BJ (cell line): ENCODE results near the gene TCP11. TPM values are rescaled to one million over a fixed set of nuclear protein-coding genes. Genes with fewer than 3 reads are reported as not detected.

ENCODE experiments used
- CTCF ChIA-PET: fragments of 350-600 bp; formaldehyde crosslinking; extraction: SDS; loops from one replicate; lab custom pipeline; 2021; ENCODE audit warnings: antibody characterized with exemption, inconsistent platforms; lab: Yijun Ruan, JAX
- POLR2A ChIA-PET: fragments of 300-600 bp; sonication (Branson Sonifier 250); formaldehyde crosslinking; extraction: SDS; loops from one replicate; lab custom pipeline; 2021; ENCODE audit warnings: antibody characterized with exemption; lab: Charles Lee
- DNase-seq: peaks from one replicate; pipeline ENCODE4 v3.0.0-alpha.2; 2011; ENCODE audit warnings: low read depth
- H3K27me3 ChIP-seq: 2 replicates; pipeline ENCODE4 v1.6.0; 2011; ENCODE audit warnings: low read length; ENCODE audit not compliant: control insufficient read depth, insufficient read depth
- H3K36me3 ChIP-seq: 2 replicates; pipeline ENCODE4 v1.5.1; 2011; ENCODE audit warnings: low read length; ENCODE audit not compliant: control insufficient read depth, insufficient read depth
- H3K4me3 ChIP-seq: 2 replicates; pipeline ENCODE4 v1.5.1; 2011; ENCODE audit warnings: low read depth, mild to moderate bottlenecking, control low read depth, low read length
- CTCF ChIP-seq: IDR thresholded peaks from 2 replicates; pipeline ENCODE4 v1.5.1; 2011; ENCODE audit warnings: low read depth, mild to moderate bottlenecking, control low read depth, inconsistent platforms, low read length, moderate library complexity; ENCODE audit not compliant: insufficient read depth
- polyA plus RNA-seq: library from polyadenylated mRNA; depleted of rRNA; stranded (reverse); fragments of >200 nt; gene quantifications from 2 replicates; pipeline ENCODE4 v1.2.3, GENCODE V29; 2011; rRNA removed
- small RNA-seq: library from RNA; depleted of rRNA; stranded (forward); fragments of <200 nt; gene quantifications from one replicate; pipeline ENCODE3, GENCODE V24; 2012; ENCODE audit warnings: low replicate concordance, low read depth; ENCODE audit not compliant: insufficient read length

Gene TCP11
- polyA plus RNA-seq, 1 experiment, result 0.23 TPM

GRCh38 chr6:35070111-35070510, 71.0 kb downstream of the TCP11 start:
- no peak for TF ChIP-seq CTCF
- DNase-seq, result no peak
- ChIA-PET POLR2A (no interaction called here), CTCF (interaction anchor here (1.1 to 1.7 kb wide), 2 partner anchors 11 to 19 kb away, joined by 3 to 4 read pairs; no protein-coding TSS in a partner anchor)
- peaks cover 5% of the 10 kb centered on the region; the same call in 1 of the 2 replicates for H3K36me3 ChIP-seq
- no peak overlapping the region for H3K4me3 ChIP-seq
- no peaks in the 10 kb centered on the region for H3K27me3 ChIP-seq

GRCh38 chr6:35069262-35069661, 71.9 kb downstream of the TCP11 start:
- Histone ChIP-seq H3K27me3 (no peaks in the 10 kb centered on the region), H3K36me3 (peaks cover 7% of the 10 kb centered on the region), H3K4me3 (no peak overlapping the region)
- no peak for TF ChIP-seq CTCF
- ChIA-PET CTCF (interaction anchor here (1.0 to 1.7 kb wide), 3 partner anchors 8 to 20 kb away, joined by 3 to 4 read pairs (median 4); no protein-coding TSS in a partner anchor), POLR2A (interaction anchor here (0.6 kb wide), 1 partner anchor 533 kb away, joined by 3 read pairs; no protein-coding TSS in a partner anchor)
- DNase-seq, result no peak

GRCh38 chr6:35068644-35069043, 72.5 kb downstream of the TCP11 start:
- Histone ChIP-seq H3K36me3 (peaks cover 8% of the 10 kb centered on the region), H3K4me3 (no peak overlapping the region), H3K27me3 (no peaks in the 10 kb centered on the region)
- POLR2A ChIA-PET, result no interaction called here
- DNase-seq, result no peak
- no peak for TF ChIP-seq CTCF
- CTCF ChIA-PET, result interaction anchor here (1.0 kb wide), 2 partner anchors 7 to 38 kb away, joined by 3 to 4 read pairs; no protein-coding TSS in a partner anchor

GRCh38 chr6:35068206-35068605, 72.9 kb downstream of the TCP11 start:
- no peak for DNase-seq
- TF ChIP-seq CTCF, result no peak
- ChIA-PET POLR2A (no interaction called here), CTCF (interaction anchor here (1.0 kb wide), 1 partner anchor 39 kb away, joined by 3 read pairs; no protein-coding TSS in a partner anchor)
- H3K4me3 ChIP-seq, result no peak overlapping the region
- H3K27me3 ChIP-seq, result no peaks in the 10 kb centered on the region
- peaks cover 7% of the 10 kb centered on the region for H3K36me3 ChIP-seq

Small RNA genes within 50 kb of the gene (small RNA-seq; reads per million reads assigned to genes)
- gene AL138721.1, result not detected

Other genes starting within 250 kb of the TCP11 start
- gene SCUBE3, start 72.6 kb upstream of the TCP11 start, polyA plus RNA-seq, result 12.3 and 13.1 TPM in 2 replicates
- 13.7 and 23.3 TPM in 2 replicates for gene ZNF76, start 118.4 kb upstream of the TCP11 start, polyA plus RNA-seq
- 3.7 and 4.1 TPM in 2 replicates for gene DEF6, start 156.5 kb upstream of the TCP11 start, polyA plus RNA-seq
- 22.8 and 40.9 TPM in 2 replicates for gene PPARD, start 201.2 kb upstream of the TCP11 start, polyA plus RNA-seq